ENCODE results near the gene CENPV.

GRCh38 chr17:16380640-16381495 lies 27.6 kb upstream of the CENPV start, which contains the start of gene UBB:
- TF ChIP-seq CTCF (IDR thresholded peaks at IDR 0.05) (peak; percentile 34), EZH2 (IDR thresholded peaks at IDR 0.05) (no peak)

Data from neural progenitor cell (in vitro differentiated cells).